Esophagus squamous epithelium (tissue), 5 donors: ENCODE results near the gene GALNTL6. TPM values are rescaled to one million over a fixed set of nuclear protein-coding genes. Genes with fewer than 3 reads are reported as not detected.

Source experiments
- DNase-seq: peaks from one replicate; lab custom pipeline; 2025; lab: John Stamatoyannopoulos, UW
- H3K27ac ChIP-seq, 4 donors: fragments of 200-600 bp; sonication (generic); one replicate each; pipeline ENCODE4 v1.5.1; 2016 to 2019; ENCODE audit warnings: mild to moderate bottlenecking in 1 of 4
- H3K27me3 ChIP-seq, 4 donors: fragments of 200-600 bp; sonication (generic); 1 replicate in 3 of 4; 2 replicates in 1 of 4; pipeline versions ENCODE4 v1.5.1 to v1.6.0; 2017 to 2021; ENCODE audit warnings: antibody characterized with exemption in 1 of 4
- H3K36me3 ChIP-seq, 3 donors: fragments of 200-600 bp; sonication (generic); one replicate each; pipeline ENCODE4 v1.5.1; 2016 to 2019
- H3K4me1 ChIP-seq, 3 donors: fragments of 200-600 bp; sonication (generic); one replicate each; pipeline ENCODE4 v1.5.1; 2017 to 2019
- H3K4me3 ChIP-seq, 4 donors: fragments of 200-600 bp; sonication (generic); 1 replicate in 3 of 4; 2 replicates in 1 of 4; pipeline ENCODE4 v1.5.1; 2016 to 2019; ENCODE audit warnings: mild to moderate bottlenecking in 2 of 4, moderate library complexity in 1 of 4
- H3K9me3 ChIP-seq, 3 donors: fragments of 200-600 bp; sonication (generic); one replicate each; pipeline ENCODE4 v1.5.1; 2016 to 2019
- POLR2A ChIP-seq, 4 donors: fragments of 450-650 bp; IDR thresholded peaks; one replicate each; pipeline ENCODE4 v1.6.1; 2017; ENCODE audit warnings: antibody characterized with exemption in 4 of 4, mild to moderate bottlenecking in 4 of 4, moderate library complexity in 3 of 4
- WGBS, 2 donors: methylation state at CpG; one replicate each; pipeline ENCODE4 v1.1.5; 2018; 5-methylcytosine and 5-hydroxymethylcytosine counted together
- intact Hi-C: fragments of 100-400 bp; cut with DNase I; formaldehyde crosslinking; loops from one replicate; pipeline ENCODE4 v1.15.0; 2022
- total RNA-seq, 4 donors: library from RNA; depleted of rRNA; stranded (reverse); fragments of >200 nt; gene quantifications; one replicate each; pipeline ENCODE4 v1.1.0, GENCODE V29; 2016
- TF ChIP-seq, protein P1 (sequence below), 6 experiments: fragments of 450-650 bp in 4 of 6; fragments of 200-600 bp in 2 of 6; sonication (generic) in 2 of 6; IDR thresholded peaks; one replicate each; pipeline ENCODE4 v1.5.1; 2016 to 2019; ENCODE audit warnings: antibody characterized with exemption in 6 of 6, mild to moderate bottlenecking in 4 of 6, moderate library complexity in 4 of 6
- donor health status: DM: yes; HTN: yes; CAD: no.

The GALNTL6 gene
- total RNA-seq, 4 donors from 2014 or later = 0.12 TPM; not detected in 3

DNA sequence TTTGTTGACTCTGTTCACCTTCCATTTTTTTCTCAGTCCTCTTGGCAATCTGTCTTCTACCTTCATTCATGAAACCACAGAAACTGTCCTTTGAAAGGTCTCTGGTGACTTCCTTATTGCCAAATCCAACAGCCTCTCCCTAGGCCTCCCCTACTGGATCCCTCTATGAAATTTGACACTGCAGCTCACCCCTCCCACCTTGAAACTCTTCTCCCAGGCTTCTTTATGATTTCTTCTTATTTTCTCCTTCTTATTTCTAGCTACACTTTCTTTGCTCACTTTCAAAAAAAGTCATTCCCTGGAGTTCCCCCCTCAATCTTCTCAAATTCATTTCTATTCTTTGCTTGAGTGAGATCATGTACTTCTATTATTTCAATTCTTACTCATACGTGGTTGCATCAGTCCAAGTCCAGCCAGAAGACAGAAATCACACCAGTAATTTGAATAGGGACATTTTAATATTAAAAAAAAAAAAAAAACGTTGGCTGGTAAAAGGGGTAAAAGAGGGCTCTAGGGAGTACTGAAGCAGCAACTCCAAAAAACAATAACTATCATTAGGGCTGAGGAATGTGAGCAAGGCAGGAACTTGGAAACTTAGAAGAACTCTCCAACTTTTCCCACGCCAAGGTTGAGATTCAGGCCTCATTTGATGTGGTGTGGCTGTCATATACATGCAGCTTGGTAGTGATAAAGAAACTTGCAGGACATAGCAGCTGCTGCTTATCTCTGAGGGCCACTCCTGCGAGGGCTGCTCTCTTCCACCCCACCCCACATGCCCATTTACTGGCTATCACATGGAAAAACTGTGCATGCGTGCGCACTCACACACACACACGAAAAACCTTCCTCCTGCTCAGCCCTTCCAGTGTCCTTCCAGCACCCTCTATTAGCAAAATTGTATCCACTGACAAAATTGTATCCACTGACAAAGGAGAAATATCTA, 1185.6 kb downstream of the GALNTL6 start:
- Histone ChIP-seq H3K9me3 (no peaks in the 10 kb centered on the region), H3K4me1 (peaks cover 0 to 53% (median 13%) of the 10 kb centered on the region in 3 donors), H3K27me3 (no peaks in the 10 kb centered on the region), H3K36me3 (no peaks in the 10 kb centered on the region), H3K4me3 (no peak overlapping the region), H3K27ac (peak overlapping the region in 3 of 4 donors; percentile 36 to 71 (median 54))
- no peak for DNase-seq
- TF ChIP-seq, protein P1, sequence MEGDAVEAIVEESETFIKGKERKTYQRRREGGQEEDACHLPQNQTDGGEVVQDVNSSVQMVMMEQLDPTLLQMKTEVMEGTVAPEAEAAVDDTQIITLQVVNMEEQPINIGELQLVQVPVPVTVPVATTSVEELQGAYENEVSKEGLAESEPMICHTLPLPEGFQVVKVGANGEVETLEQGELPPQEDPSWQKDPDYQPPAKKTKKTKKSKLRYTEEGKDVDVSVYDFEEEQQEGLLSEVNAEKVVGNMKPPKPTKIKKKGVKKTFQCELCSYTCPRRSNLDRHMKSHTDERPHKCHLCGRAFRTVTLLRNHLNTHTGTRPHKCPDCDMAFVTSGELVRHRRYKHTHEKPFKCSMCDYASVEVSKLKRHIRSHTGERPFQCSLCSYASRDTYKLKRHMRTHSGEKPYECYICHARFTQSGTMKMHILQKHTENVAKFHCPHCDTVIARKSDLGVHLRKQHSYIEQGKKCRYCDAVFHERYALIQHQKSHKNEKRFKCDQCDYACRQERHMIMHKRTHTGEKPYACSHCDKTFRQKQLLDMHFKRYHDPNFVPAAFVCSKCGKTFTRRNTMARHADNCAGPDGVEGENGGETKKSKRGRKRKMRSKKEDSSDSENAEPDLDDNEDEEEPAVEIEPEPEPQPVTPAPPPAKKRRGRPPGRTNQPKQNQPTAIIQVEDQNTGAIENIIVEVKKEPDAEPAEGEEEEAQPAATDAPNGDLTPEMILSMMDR (IDR thresholded peaks at IDR 0.05) = no peak
- no peak for TF ChIP-seq POLR2A (IDR thresholded peaks at IDR 0.05)
- intact Hi-C loops = no loop called here
- 61 to 65% methylated on average over 6 to 7 of the region's 7 CpGs for WGBS, 2 donors

- intact Hi-C loops = no loop called here
- Histone ChIP-seq H3K9me3 (no peaks in the 10 kb centered on the region), H3K4me3 (no peak overlapping the region), H3K27me3 (no peaks in the 10 kb centered on the region), H3K27ac (peak overlapping the region in 1 of 4 donors; percentile 6), H3K4me1 (peaks cover 0 to 58% (median 12%) of the 10 kb centered on the region in 3 donors), H3K36me3 (no peaks in the 10 kb centered on the region)
- DNase-seq = no peak
- TF ChIP-seq POLR2A (IDR thresholded peaks at IDR 0.05) = no peak
- TF ChIP-seq, protein P1 (IDR thresholded peaks at IDR 0.05) = peak in 1 of 6 experiments; percentile 47
Measured at GRCh38 chr4:173001571-173001970, 1188.4 kb downstream of the GALNTL6 start.

GRCh38 chr4:173002830-173003561, 1189.8 kb downstream of the GALNTL6 start:
- H3K4me1 ChIP-seq = peaks cover 0 to 52% (median 3%) of the 10 kb centered on the region in 3 donors
- H3K4me3 ChIP-seq = no peak overlapping the region
- intact Hi-C loops = no loop called here
- H3K9me3 ChIP-seq = no peaks in the 10 kb centered on the region
- TF ChIP-seq, protein P1 (IDR thresholded peaks at IDR 0.05) = no peak
- no peak for TF ChIP-seq POLR2A (IDR thresholded peaks at IDR 0.05)
- no peak for DNase-seq
- no peak overlapping the region for H3K27ac ChIP-seq
- WGBS, 2 donors = 73 to 79% methylated on average over 6 of the region's 6 CpGs
- no peaks in the 10 kb centered on the region for H3K27me3 ChIP-seq
- no peaks in the 10 kb centered on the region for H3K36me3 ChIP-seq

DNA sequence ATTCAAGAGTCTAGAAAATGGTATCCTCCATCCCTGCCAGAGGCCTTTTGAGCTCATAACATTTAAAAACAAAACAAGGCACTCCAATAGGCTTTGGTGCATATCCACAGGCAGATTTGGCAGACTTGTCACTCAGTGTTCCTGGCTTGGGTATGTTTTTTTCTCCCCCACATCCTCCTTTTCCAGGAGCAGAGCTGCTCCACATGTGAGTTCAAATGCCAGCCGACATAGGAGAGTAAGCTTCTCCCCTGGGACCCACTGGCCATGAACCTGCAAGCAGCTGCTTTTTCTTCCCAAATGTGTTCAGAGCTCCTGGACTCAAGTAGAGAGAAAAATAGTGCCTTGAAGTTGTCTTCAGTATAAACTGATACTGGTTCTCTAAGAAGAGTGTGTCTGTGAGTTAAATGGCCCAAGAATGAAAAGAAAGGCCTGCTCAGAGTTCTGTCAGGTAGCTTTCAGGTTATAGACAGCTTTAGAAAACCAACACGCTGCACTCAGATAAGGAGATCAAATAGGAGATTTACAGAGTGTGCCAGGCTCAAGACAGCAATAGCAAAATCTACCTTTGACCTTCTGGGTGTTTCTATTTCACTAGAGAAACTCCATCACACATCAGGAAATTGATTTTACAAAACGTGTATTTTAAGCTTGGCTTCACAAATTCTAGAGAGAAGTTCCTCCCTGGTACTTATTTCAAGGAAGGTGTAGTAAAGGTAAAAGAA, 1192.9 kb downstream of the GALNTL6 start:
- Histone ChIP-seq H3K9me3 (no peaks in the 10 kb centered on the region), H3K4me1 (peaks cover 0 to 37% (median 0%) of the 10 kb centered on the region in 3 donors), H3K27ac (no peak overlapping the region), H3K36me3 (no peaks in the 10 kb centered on the region), H3K27me3 (no peaks in the 10 kb centered on the region), H3K4me3 (no peak overlapping the region)
- intact Hi-C loops = no loop called here
- no peak for TF ChIP-seq POLR2A (IDR thresholded peaks at IDR 0.05)
- TF ChIP-seq, protein P1 (IDR thresholded peaks at IDR 0.05) = no peak
- no peak for DNase-seq
- 68 to 75% methylated on average over 3 of the region's 3 CpGs for WGBS, 2 donors
